ENCODE results near the gene CPVL. TPM values are rescaled to one million over a fixed set of nuclear protein-coding genes. Genes with fewer than 3 reads are reported as not detected.

CPVL gene
- total and polyA plus RNA-seq, 2 of the 8 experiments (the other 6 are each of a cell fraction or from before 2014, with no cell fraction given), result 40.0 to 55.0 TPM

DNA sequence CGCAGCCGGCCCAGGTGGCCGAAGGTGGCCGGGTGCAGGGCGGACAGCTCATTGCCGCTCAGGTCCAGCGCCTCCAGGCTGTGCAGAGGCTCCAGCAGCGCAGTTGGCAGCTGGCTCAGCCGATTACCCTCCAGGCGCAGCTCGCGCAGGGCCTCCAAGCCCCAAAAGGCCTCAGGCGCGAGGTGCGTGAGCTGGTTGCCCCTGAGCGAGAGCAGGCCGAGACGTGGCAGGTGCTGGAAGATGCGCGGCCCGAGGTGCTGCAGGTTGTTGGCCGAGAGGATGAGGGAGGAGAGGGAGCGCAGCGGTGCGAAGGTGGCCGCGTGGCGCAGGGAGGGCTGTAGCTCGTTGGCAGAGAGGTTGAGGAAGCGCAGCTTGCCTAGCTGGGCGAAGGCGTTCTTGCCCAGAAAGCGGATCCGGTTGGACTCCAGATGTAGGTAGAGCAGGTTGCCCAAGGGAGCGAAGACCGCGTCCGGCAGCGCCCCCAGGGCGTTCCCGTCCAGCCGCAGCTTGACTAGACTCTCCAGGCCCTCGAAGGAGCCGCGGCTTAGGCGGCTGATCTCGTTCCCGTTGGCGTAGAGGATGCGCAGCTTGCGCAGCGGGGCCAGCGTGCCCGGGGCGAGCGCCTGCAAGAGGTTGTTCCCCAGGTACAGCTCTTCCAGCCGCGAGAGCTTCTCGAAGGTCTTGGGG lies 189.1 kb downstream of the CPVL start (continued):
- no peak for TF ChIP-seq EP300 (IDR thresholded peaks at IDR 0.05; ENCODE audit: borderline replicate concordance in 1 of 2, low read depth in 2 of 2, low read length in 2 of 2)
- no peak for TF ChIP-seq TCF12 (IDR thresholded peaks at IDR 0.05; ENCODE audit: low read depth, low read length)
- TF ChIP-seq CBX8 (IDR thresholded peaks at IDR 0.05; ENCODE audit: borderline replicate concordance, low read depth, low read length), result no peak
- TF ChIP-seq EZH2 (IDR thresholded peaks at IDR 0.05; ENCODE audit: low read depth, low read length, severe bottlenecking), result peak; percentile 72
- no peak for TF ChIP-seq CTBP2 (IDR thresholded peaks at IDR 0.05; ENCODE audit: borderline replicate concordance, insufficient read depth, insufficient read length, low read length)
- TF ChIP-seq SAP30 (IDR thresholded peaks at IDR 0.05; ENCODE audit: insufficient read depth, insufficient replicate concordance, low read length), result no peak
- TF ChIP-seq KDM4A (IDR thresholded peaks at IDR 0.05; ENCODE audit: low read depth, low read length, severe bottlenecking), result peak; percentile 43
- TF ChIP-seq ZNF274 (IDR thresholded peaks at IDR 0.05; ENCODE audit: borderline replicate concordance, extremely low read depth, low read length), result no peak
- no peak for TF ChIP-seq SP2 (IDR thresholded peaks at IDR 0.05; ENCODE audit: low read length)
- TF ChIP-seq HDAC6 (IDR thresholded peaks at IDR 0.05; ENCODE audit: low read depth, low read length), result no peak
- 0 out of 2 replicates have a peak, but pooled peaks have one; percentile 53 for TF ChIP-seq RBBP5 (IDR thresholded peaks at IDR 0.05; ENCODE audit: borderline replicate concordance, low read depth, low read length)
- no peak for TF ChIP-seq SRF (IDR thresholded peaks at IDR 0.05; ENCODE audit: low read depth, low read length)
- no peak for TF ChIP-seq TEAD4 (IDR thresholded peaks at IDR 0.05; ENCODE audit: low read depth, low read length)

All from H1 (cell line).